GM18907 (cell line): ENCODE measurements around the gene DNAJC5.
"Not testable (repeated sequence)": the region's sequence is repeated elsewhere in the genome, so short reads cannot be mapped to it uniquely, and the experiment has no call there.

ENCODE experiments used
- ATAC-seq: cut with Tn5 transposase; IDR thresholded peaks from one replicate; pipeline ENCODE4 v1.9.1; 2021; ENCODE audit warnings: mild to moderate bottlenecking, moderate library complexity; ENCODE audit not compliant: unreplicated experiment

DNAJC5 gene

DNA sequence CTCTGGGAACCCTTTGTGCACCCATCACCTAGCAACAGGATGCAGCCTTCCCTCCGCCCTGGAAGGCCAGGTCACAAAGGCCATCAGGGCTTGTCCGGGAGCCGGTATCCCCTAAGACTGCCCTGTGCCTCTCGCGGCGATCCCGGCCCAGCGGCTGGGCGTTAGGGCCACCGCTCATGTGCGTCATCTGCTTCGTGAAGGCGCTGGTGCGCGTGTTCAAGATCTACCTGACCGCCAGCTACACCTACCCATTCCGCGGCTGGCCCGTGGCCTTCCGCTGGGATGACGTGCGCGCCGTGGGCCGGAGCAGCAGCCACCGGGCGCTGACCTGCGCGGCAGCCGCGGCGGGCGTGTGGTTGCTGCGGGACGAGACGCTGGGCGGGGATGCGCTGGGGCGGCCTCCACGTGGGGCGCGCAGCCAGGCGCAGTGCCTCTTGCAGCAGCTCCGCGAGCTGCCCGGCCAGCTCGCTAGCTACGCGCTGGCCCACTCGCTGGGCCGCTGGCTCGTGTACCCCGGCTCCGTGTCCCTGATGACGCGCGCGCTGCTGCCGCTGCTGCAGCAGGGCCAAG is 33.5 kb upstream of the DNAJC5 start, which contains the start of gene ABHD16B:
Gene ABHD16B, plus strand, starts transcription at position 134 of the 570 bp plus-strand sequence. Its CDS starts 43 bp downstream, at position 177.
- ATAC-seq = no peak

DNA sequence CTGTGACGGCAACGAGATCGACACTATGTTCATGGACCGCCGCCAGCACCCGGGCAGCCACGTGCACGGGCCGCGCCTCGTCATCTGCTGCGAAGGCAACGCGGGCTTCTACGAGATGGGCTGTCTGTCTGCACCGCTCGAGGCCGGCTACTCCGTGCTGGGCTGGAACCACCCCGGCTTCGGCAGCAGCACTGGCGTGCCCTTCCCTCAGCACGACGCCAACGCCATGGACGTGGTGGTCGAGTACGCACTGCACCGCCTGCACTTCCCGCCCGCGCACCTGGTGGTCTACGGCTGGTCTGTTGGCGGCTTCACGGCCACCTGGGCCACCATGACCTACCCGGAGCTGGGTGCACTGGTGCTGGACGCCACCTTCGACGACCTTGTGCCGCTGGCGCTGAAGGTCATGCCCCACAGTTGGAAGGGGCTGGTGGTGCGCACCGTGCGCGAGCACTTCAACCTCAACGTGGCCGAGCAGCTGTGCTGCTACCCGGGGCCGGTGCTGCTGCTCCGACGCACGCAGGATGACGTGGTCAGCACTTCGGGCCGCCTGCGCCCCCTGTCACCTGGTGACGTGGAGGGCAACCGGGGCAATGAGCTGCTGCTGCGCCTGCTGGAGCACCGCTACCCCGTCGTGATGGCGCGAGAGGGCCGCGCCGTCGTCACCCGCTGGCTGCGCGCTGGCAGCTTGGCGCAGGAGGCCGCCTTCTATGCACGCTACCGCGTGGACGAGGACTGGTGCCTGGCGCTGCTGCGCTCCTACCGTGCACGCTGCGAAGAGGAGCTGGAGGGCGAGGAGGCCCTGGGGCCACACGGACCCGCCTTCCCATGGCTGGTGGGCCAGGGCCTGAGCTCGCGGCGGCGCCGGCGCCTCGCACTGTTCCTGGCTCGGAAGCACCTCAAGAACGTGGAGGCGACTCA is 32.7 kb upstream of the DNAJC5 start:
- ATAC-seq = no peak

DNA sequence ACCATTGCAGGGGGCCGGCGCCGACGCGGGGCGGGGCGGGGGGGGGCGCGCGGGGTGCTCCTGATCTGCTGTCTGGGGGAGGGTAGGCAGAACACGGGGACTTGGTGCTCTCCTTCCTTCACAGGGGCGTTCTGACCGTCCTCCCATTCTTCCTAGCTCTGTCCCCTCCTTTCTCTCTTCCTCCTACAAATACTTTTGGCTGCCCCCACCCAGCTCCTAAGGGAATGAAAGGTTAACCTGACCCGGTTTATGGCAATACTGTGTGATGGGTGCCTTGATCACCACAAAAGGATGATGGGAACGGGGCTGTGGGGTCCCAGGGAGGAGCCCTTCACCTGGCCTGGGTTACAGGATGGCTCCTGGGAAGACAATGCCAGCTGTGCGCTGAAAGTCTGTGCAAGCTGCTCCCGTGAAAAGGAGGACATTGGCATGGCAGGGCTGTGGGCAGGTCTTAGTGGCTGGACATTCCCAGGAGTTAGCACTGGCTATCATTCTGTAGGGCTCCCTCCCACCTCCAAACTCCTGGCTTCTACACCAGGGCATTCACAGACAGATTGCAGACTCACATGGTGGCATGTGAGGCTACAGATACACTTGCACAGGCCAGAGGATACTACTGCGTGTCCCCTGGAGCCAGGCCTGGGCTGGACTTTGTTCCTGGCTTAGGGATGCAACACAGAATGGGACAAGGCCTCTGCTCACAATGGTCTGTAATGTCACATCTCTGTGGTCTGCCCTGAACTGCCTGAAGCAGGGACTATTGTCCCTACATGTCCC is 31.7 kb upstream of the DNAJC5 start:
- no peak for ATAC-seq

DNA sequence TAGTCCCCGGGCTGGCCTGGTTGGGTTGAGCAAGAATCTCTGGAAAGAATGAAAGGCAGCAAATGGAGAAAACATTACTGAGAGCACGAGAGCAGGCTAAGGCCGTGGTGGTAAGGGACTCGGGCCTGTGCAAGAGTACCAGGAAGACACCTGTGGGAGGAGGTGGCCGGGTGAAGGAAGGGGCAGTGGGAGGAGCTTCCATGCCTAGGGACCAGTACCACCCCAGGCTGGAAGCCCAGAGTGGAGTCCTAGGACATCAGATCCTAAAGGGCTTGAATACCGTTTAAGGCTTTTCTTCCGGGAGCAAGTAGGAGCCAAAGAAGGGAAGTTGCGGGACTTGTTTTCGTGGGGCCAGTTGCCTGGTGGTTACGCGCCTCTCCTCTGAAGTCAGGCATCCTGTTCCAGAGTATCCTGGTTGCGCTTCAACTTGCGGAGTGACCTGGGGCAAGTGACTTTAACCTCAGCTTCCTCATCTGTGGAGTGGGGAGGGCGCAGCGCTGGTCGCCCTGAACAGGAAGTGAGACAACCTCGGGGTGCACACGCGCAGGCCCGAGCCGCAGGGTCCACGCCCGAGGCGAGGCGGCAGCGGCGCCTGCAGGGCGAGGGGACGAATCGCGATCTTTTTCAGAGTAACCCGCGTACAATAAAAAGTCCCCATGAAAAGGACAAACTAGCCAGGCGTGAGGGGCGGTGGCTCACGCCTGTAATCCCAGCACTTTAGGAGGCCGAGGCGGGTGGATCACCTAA is 31.0 kb upstream of the DNAJC5 start:
- ATAC-seq = peak; percentile 66

DNA sequence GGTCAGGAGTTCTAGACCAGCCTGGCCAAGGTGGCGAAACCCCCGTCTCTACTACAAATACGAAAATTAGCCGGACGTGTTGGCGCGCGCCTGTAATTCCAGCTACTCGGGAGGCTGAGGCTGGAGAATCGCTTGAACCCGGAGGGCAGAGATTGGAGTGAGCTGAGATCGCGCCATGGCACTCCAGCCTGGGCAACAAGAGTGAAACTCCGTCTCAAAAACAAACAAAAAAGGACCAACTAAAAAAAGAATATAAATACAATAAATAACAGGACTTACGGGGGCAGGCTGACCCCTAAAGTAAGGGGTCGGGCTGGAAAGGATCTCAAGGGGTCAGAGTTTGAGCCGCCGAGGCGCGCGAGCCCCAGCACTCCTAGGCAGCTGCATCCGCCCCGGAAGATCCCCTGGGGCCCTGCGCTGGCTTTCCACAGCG is 30.4 kb upstream of the DNAJC5 start:
- ATAC-seq = peak; percentile 1

- peak; percentile 69 for ATAC-seq
Measured at GRCh38 chr20:63864978-63865640, 29.8 kb upstream of the DNAJC5 start, which contains the start of gene TPD52L2. Gene TPD52L2, plus strand, starts transcription at chr20:63865270. Its CDS starts 96 bp downstream, at chr20:63865366.

DNA sequence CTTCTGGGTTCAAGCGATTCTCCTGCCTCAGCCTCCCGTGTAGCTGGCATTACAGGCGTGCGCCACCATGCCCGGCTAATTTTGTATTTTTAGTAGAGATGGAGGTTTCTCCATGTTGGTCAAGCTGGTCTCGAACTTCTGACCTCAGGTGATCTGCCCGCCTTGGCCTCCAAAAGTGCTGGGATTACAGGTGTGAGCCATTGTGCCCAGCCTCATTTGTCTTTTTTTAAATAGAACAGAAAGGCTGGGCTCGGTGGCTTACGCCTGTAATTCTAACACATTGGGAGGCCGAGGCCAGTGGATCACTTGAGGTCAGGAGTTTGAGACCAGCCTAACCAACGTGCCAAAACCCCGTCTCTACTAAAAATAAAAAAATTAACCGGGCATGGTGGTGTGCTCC is 27.9 kb upstream of the DNAJC5 start:
- ATAC-seq = not testable (repeated sequence)

DNA sequence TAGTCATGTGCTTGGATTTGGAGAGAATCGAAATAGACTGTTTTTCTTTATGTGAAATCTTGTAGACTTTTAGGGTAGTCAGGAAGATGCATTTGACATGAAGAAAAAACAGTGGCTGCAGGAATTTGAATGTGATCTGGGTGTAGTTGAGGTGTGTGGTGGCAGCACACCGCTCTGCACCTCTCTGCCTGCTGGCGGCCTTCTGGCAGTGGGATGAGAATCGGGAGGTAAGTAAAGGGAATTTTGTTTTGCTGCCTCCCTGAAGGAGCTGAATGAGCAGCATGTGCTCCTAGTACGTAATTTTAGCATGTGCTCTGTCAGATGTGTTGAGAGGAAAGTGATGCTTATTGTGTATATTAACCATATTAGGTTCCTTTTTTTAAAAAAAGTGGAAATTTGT is 26.7 kb upstream of the DNAJC5 start:
- ATAC-seq = no peak

- ATAC-seq = no peak
Measured at GRCh38 chr20:63873477-63873971, 21.4 kb upstream of the DNAJC5 start.

DNA sequence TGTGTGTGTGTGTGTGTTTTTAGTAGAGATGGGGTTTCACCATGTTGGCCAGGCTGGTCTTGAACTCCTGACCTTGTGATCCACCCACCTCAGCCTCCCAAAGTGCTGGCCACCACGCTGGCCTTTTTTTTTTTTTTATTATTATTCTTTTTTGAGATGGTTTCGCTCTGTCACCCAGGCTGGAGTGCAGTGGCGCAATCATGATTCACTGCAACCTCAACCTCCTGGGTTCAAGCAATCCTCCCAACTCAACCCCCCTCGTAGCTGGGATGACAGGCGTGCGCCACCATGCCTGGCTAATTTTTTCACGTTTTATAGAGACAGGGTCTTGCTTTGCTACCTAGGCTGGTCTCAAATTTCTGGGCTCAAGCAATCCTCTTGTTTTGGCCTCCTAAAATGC is 20.7 kb upstream of the DNAJC5 start:
- ATAC-seq = not testable (repeated sequence)

- ATAC-seq = no peak
Measured at GRCh38 chr20:63876489-63877036, 18.4 kb upstream of the DNAJC5 start.

DNA sequence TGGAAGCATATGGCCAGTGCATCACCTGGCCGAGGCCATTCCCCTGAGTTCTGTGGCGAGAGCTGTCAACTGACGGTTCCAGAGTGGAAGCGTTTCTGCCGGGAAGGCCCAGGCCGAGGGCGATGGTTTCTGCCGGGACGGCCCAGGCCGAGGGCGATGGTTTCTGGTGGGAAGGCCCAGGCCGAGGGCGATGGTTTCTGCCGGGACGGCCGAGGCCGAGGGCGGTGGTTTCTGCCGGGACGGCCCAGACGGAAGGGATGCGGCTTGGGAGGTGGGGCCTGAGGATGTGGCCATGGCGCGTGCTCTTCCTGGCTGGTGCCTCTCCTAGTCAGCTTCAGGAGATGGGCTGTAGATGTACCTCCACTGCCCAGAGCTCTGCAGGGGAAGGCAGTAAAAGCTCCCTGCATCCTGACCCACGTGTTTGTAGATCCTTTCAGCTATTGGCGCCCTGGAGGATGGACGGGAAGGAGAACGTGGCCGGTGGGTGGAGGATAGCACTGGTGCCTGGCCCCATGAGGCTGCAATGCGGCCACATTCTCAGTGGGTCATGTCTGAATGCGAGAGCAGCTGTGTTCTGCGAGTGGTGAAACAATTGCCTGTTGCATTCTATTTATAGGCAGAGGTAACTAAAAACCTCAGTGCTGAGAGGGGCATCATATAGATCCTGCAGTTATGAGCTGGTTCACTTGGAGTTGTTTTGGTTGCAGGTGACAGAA is 17.0 kb upstream of the DNAJC5 start:
- no peak for ATAC-seq

GRCh38 chr20:63878899-63879663 is 15.8 kb upstream of the DNAJC5 start:
- ATAC-seq = no peak

GRCh38 chr20:63880901-63881300 is 14.0 kb upstream of the DNAJC5 start:
- ATAC-seq = not testable (repeated sequence)

GRCh38 chr20:63881451-63882226 is 13.3 kb upstream of the DNAJC5 start:
- ATAC-seq = no peak

- no peak for ATAC-seq
Measured at GRCh38 chr20:63882257-63883200, 12.4 kb upstream of the DNAJC5 start.
